HG03095 (cell line): ENCODE results near the gene DENND11.

Experiments used
- ATAC-seq: cut with Tn5 transposase; IDR thresholded peaks from one replicate; pipeline ENCODE4 v1.9.1; 2021; ENCODE audit warnings: moderate library complexity; ENCODE audit not compliant: unreplicated experiment

Gene DENND11, protein sequence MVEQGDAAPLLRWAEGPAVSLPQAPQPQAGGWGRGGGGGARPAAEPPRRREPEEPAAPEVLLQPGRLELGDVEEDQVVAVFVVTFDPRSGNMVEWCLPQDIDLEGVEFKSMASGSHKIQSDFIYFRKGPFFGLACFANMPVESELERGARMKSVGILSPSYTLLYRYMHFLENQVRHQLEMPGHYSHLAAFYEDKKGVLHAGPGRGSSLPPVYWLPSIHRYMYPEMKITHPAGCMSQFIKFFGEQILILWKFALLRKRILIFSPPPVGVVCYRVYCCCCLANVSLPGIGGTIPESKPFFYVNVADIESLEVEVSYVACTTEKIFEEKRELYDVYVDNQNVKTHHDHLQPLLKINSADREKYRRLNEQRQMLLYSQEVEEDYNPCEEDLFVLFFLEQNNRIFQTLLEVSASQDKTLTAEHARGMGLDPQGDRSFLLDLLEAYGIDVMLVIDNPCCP

DNA sequence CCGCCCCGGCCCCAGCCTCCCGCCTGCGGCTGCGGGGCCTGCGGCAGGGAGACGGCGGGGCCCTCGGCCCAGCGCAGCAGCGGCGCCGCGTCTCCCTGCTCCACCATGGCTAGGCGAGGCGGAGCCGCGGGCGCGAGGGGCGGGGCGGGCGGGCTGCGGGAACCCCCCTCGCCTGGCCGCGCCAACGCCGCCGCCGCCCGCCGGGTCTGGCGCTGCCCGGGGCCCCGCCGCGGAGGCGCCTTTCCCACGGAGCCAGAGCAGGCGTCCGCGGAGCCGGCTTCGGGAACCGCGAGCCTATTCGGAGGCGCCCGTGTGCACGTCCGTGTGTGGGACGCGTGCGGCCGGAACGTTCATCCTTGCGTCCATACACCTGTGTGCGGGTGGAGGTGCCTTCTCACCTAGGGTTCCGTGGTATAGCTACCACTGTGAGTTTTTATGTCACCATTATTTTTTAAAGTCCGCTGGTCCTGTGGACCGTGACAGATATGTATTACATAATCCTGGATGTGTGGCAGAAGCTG is at the start of gene DENND11:
DENND11 (minus strand) TSS at position 120 of the 521 bp plus-strand sequence; CDS start at position 107, 13 bp downstream.
- peak; percentile 68 for ATAC-seq

DNA sequence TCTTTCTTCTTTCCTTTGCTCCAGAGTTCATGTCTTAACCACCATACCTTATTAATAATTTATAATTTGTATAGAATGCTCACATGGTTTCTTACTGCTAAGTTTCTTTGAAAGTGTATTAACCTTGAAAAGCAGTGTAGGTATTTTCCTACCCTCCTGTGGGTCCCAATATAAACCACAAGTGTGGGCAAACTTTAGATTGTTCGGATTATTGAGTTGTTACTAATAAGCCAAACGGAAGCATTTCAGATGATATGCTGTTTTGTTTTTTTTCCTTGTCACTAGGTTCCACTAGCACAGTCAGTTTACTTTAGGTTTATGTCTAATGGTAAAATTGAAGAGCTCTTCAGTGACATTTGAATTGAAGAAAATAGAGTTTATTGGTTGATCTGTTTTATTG is 46.4 kb upstream of the DENND11 start:
- ATAC-seq = no peak

DNA sequence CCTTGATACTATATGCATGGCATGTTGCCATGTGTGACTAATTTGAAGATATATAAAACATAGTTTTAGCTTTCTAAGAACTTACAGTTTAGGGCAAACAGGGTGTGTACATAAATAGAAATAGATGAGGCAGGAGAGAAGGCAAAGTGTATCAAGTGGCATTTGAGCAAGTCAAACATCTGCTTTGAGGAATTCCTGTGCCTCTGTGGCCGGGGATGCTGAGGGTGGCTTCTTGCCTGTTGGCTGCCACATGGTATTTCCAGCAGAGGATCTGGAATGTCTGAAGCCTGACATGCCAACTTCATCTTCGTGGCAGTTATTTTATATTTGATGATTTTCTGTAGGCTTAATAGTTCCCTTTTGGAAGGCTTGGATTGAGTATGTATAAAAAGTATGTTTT is 42.2 kb upstream of the DENND11 start:
- no peak for ATAC-seq

DNA sequence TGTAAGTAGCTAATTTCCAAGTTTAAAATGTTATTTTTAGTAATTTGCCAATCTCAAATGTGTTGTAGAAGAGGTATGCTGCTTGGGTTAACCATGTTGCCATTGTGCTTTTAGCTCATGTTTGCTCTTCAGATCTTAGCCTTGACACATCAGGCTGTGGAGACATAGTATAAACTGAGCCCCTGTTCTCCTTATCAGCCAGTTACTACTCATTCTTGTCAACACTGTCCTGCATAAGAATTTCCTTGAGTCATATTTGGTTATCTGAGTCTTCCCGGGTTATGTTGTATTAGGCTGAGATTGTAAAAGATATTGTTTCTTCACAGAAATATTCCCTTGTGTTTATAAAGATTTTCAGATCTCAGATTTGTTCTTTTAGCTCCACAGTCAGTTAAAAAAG is 40.3 kb upstream of the DENND11 start:
- no peak for ATAC-seq

DNA sequence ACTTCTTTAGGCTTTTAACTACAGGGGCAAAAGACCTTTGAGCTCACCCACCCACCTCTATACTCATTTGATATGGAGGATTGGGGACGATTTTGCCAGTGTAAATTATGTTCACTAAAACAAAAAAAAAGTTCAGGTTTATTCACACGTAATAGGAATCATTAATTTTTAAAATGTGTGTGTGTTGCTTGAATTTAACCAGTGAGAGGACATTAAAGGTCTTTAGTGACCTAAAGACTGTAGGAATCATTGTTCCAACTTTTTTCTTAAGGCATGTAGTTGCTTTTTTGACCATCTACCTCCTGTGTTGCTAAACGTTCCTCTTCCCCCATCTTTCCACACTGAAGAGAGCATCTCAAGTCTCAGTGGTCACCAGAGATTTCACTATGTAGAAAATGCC is 37.3 kb upstream of the DENND11 start:
- no peak for ATAC-seq

DNA sequence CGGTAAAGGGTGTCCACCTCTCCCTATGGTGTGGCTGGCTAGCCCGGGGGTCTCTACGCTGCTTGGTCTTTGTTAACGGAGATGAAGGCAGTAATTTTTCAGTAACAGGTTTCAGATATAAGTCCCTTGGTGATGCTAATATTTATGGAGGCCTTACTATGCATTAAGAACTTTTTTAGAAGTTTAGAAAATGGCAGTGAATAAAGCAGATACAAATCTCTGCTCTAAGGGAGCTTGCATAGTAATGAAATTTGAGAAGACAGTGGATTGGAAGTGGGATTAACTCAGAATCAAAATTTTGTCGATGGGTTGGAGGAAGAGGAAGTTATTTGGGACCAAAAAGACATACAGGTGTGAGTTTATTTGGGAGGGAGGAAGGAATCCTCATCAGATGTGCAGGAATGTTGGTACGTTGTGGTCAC is 36.6 kb upstream of the DENND11 start:
- ATAC-seq = no peak

DNA sequence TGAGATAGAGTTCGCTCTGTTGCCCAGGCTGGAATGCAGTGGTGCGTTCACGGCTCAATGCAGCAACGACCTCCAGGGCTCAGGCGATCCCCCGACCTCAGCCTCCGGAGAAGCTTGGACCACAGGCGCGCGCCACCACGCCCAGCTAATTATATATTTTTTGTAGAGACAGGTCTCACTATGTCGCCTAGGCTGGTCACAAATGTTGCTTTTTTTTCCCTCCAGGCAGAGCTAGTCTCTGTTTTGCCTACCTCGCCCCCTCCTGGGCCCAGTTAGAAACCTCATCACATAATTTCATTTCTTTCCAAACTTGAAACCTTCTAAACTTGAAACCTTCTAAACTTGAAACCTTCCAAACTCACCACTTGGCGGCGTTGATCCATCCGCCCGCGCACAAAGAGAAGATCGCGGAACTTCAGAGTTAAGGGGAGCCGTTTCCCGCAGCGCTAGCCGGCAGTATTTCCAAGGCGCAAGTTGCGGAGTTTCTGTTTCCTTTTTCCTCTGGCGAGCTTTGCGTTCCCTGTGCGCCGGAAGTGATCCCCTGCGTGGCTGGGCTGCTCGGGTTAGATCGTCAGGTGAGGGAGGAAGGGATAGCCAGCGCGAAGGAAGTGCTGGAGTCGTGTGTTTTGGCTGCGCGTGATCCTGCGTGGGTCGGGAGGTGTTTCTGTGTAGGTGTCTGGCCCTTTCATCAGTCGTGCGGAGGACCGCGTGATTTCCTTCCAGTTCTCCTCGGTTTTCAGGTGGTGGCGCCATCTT is 36.0 kb upstream of the DENND11 start, which contains the start of gene SSBP1:
SSBP1 (plus strand) TSS at position 523 of the 756 bp plus-strand sequence. CDS start 809 bp downstream, outside the sequence.
- peak; percentile 91 for ATAC-seq

DNA sequence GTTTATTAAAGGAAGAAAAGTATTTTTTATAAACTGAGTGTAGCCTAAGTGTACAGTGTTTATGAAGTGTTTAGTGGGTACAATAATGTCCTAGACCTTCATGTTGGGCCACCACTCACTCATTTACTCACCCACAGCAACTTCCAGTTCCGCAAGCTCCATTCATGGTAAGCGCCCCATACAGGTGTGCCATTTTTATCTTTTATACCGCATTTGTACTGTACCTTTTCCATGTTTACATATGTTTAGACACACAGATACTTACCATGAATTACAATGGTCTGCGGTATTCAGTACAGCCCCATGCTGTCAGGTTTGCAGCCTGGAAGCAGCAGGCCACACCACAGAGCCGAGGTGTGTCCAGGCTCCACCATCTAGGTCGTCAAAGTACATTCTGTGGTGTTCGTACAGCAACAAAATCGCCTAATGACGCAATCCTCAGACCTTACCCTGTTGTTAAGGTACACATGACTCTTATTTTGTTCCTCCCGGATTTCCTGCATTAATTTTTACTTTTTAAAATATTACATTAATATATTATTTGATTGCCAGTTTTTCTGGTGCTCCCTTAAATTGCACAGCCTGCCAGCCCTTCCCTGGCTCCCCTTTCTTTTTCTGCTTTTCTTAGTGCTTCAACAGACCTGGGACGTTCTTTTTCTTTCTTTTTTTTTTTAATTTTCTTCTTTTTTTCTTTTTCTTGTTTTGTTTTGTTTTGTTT is 35.3 kb upstream of the DENND11 start:
- no peak for ATAC-seq

DNA sequence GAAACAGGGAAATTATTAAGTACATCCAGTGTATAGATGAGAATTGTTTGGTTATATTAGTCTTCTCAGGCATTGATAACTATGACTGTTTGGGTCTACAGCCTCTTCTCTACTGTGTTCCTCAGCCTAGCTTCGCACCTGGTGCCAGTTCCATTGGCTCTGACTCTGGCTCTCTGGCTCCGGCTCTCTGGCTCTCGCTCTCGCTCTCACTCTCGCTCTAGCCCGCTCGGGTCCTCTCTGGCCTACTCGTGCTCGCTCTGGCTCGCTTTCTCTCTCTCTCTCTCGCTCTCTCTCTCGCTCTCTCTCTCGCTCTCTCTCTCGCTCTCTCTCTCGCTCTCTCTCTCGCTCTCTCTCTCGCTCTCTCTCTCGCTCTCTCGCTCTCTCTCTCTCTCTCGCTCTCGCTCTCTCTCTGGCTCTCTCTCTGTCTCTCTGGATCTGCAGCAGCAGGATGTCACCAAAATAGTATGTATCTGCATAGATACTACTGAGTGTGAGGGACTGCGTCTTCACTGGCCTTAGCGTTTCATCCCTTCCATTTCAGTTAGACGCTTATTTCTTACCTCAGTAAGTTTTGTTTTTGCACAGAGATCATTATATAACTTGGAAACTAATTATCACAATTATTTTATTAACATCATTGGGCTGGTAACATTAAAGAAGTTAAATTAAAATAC is 29.6 kb upstream of the DENND11 start:
- no peak for ATAC-seq

DNA sequence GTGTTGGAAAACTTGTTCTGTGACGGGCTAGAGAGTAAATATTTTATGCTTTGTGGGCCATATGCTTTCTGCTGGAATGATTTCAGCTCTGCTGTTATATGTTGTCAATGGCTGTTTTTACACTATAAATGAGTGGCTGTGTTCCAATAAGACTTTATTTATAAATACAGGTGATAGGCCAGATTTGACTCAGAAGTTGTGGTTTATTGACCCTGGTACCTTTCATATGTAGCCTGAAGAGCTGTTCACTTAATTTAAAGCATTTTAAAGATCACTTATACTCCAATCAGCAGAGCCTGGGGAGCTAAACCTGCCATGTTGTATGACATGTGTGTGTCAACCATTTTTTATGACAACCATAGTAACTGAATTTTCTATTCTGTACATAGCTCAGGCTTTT is 27.1 kb upstream of the DENND11 start:
- no peak for ATAC-seq

DNA sequence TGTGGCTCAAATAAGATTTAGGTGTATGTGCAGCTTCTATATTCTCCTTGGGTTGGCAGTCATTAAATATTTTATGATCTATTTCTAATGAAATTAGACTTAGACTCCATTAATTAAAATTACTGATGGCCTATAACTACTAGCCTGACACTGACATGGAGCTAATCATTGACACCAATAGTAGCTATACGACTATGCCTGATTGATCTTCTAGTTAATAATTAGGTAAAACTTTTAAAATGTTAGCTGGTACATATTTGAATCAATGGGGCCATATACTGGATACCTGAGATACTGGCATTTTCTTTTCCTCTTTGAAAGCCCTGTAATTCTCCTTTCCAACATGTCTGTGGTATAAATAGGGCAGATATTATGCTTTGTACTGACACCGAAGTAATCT is 20.6 kb upstream of the DENND11 start:
- no peak for ATAC-seq

DNA sequence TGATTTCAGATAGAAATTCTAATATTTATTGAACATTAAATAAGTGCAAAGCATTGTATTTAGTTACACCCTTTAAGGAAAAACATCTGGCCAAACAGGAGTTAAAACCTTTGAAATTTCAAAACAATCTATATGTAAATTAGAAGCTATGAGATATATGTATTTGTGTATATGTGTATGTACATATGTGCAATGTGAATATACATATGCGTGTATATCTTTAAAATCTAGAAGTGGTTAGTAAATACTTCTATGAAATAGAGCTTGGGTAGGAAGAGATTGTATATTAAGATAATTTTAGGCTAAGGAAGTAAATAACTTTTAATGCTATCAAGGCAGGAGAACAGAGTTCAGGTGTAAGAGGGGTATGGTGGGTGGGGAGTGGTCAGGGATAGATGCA is 15.5 kb upstream of the DENND11 start:
- no peak for ATAC-seq

DNA sequence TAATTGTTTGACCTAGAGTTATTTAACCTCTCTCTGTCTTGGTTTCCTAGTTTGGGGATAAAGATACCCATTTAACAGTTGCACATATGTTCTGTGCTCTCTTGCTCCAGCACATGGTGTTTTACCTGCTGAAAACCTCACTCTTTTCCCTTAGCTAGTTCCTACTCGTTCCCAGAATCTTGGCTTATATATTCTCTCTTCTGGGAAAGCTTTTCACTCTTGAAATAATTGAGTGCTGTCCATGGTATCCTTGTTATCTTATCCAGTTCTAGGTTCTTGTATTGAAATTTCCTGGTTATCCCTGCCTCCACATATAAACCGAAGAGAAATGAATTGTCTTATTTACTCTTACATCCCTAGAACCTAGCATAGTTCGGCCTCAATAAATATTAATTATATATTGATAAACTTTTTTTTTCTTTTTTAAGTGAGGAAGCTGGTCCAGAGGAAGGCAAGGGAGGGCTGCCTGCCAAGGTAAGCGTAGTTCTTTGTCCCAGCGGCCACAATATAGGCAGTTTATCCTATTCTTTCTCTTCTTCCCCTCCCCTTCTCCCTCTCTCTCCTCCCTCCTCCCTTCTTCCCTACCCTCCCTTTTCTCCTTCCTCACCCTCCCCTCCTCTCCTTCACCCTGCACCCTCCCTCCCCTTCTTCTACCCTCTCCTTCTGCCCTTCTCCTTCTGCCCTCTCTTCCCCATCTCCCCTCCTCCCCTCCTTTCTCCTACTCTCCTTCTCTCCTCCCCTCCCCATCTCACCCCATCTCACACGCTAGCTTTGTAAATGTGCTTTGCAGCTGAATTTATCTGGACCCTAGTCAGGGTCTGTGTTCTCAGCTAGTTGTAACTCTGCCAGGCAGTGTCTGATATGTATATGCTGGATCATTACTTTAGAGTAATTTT is 14.1 kb upstream of the DENND11 start:
- no peak for ATAC-seq

DNA sequence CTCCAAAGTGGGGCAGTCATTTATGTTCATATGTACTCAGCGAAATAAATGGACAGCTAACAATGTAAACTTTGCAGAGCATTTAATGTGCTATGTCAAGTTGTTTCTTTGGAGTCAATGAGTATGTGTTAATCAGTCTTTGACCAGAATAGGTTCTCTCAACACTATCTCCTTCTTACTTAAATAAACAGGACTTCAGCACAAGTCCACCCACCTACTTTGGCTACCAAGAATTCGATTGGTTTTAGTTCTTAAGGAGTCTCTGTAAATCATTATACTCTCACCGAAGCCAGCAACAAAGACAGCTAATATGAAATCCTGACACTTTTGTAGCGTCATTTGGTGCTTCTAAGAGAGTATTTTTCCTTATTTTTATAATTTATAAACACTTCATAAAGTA is 13.1 kb upstream of the DENND11 start:
- ATAC-seq = no peak

DNA sequence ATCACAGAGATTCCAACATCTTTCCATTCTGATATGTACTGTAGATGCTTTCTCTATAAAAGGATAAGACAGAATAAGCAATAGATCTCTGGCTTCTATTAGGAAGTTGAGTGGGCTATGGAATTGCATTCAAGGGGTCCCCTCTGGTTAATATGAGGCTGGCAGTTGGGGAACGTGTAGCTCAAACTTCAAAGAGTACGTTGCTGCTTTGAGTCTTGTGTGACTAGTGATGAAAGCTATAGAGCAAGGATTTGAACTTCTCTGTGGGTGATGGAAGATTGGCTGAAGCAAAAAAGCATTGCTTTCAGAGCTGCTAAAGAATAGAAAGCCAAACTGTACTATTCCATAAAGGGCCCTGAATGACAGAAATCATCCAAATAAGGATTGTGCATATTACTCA is 12.6 kb upstream of the DENND11 start:
- ATAC-seq = no peak

DNA sequence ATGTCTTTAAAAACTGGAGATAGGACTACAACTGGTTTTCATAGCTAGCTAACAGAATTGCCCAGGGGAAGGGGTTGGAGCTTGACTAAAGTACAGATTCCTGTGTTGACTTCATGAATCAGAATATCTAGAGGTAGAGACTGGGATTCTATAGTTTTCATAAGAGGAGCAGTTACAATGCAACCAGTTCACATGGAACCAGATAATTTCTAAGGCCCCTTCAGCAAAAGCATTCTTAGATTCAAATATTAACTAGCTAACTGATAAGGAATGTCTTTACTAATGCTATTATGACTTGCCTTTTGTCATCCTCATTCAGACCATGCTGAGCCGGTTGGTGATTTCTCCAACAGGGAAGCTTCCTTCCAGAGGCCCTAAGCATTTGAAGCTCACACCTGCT is 11.9 kb upstream of the DENND11 start:
- ATAC-seq = no peak

DNA sequence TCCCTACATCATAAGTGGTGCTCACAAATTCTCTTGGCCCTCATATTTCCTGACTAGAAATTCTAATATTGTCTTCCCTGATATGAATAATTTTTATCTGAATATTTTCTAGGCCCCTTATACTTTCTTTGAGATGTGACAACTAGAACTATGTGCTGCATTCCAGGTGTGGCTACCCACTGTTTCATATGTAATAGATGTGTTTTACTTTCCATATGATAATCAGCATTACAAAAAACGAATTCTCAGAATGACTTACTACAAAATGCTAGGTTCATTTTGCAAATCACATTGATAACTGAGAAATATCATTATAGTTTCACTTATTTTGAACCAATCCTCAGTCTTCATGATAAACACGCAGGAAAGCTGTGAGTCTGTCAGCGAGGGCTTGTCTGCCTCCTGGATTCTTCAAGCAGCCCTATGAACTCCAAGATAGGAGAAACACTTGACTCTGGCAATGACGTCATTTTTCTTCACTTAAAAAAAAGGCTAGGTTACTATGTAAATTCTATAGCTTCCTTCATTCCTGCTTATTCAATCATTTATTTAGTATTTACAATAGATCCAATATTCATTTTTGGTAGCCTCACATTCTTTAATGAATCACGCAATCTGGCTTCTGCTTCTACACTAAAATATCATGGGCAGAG is 10.8 kb upstream of the DENND11 start:
- ATAC-seq = no peak

DNA sequence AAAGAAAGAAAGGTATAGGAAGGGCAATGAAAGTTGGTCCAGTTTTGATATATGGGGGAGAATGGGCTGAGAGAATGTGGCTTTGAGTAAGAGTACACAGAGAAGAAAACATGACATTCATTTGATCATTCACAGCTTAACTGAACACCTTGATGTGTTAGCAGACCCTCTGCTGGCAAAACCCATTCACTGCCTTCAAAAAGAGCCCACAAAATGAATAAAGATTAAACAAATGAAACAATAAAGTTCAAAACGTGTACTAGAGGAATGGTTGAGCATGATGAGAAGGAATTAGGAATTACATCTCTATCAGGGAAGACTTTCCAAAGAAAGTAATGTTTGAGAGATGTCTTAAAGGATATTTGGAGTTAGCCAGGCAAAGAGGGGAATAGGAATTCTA is 8.3 kb upstream of the DENND11 start:
- ATAC-seq = no peak

DNA sequence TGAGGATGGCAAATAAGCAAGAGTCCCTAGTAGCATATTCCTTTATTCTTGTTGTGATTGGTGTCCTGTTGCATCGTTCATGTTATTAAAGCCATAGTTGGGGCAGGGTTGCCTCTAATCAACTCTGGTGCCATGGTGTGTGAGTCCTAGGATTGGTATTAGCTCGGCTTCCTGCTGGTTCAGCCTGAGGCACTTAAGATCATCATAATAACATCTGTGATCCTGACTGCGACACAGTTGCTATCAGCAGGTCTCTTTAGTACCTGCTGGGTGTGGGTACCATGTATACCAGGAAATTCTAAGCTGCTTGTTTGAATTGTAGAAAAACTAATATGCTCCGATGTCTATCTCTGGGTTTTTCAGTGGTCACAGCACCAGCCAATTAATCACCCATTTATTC is 7.8 kb upstream of the DENND11 start:
- no peak for ATAC-seq
